H1 (cell line): ENCODE data around the gene FAM177B. TPM values are rescaled to one million over a fixed set of nuclear protein-coding genes. Genes with fewer than 3 reads are reported as not detected.

Source experiments
- CHD7 ChIP-seq: fragments of 300-600 bp; sonication (generic); IDR thresholded peaks from 2 replicates; pipeline ENCODE4 v1.7.1; 2012; ENCODE audit warnings: low read length, moderate library complexity, mild to moderate bottlenecking, inconsistent platforms; ENCODE audit not compliant: insufficient replicate concordance
- FOSL1 ChIP-seq: IDR thresholded peaks from 2 replicates; pipeline ENCODE4 v1.6.1; 2011; ENCODE audit warnings: mild to moderate bottlenecking, low read depth, low read length, moderate library complexity; ENCODE audit not compliant: insufficient read depth
- KDM1A ChIP-seq: fragments of 200-600, 300-600 bp; sonication (generic); IDR thresholded peaks from 2 replicates; pipeline ENCODE4 v1.7.1; 2016; ENCODE audit warnings: mild to moderate bottlenecking, low read length, borderline replicate concordance
- TBP ChIP-seq: IDR thresholded peaks from 2 replicates; pipeline ENCODE4 v1.6.1; 2011; ENCODE audit warnings: low read depth, low read length, improper control_type of control experiment
- polyA plus RNA-seq, 7 experiments: library from polyadenylated mRNA; depleted of rRNA in 3 of 7; stranded (reverse) in 5 of 7; unstranded in 2 of 7; fragments of >200 nt in 5 of 7; fragments of 200-250 nt in 2 of 7; gene quantifications; 1 replicate in 5 of 7; 2 replicates in 1 of 7; 4 replicates in 1 of 7; pipeline versions ENCODE4 v1.2.1 to v1.2.3, GENCODE V29; 2011 to 2013; ENCODE audit warnings: missing spikeins in 2 of 7, mixed read lengths in 2 of 7
- total RNA-seq: library from RNA; stranded (reverse); fragmentation: NEBNext Ultra II Directional; extraction: Animal tissue kit (Norgen Biotek cat#: 25700); gene quantifications from 2 replicates; pipeline ENCODE4 v1.2.1, GENCODE V29; 2021

FAM177B gene
- total and polyA plus RNA-seq, 2 of the 8 experiments (the other 6 are each of a cell fraction or from before 2014, with no cell fraction given): 0.06 TPM; not detected in 1

- TF ChIP-seq CHD7: no peak
- no peak for TF ChIP-seq KDM1A
- no peak for TF ChIP-seq TBP
- no peak for TF ChIP-seq FOSL1
Observed at GRCh38 chr1:222791006-222791710, 54.2 kb downstream of the FAM177B start (continued).
